ENCODE results near the gene TMPRSS7.

DNA sequence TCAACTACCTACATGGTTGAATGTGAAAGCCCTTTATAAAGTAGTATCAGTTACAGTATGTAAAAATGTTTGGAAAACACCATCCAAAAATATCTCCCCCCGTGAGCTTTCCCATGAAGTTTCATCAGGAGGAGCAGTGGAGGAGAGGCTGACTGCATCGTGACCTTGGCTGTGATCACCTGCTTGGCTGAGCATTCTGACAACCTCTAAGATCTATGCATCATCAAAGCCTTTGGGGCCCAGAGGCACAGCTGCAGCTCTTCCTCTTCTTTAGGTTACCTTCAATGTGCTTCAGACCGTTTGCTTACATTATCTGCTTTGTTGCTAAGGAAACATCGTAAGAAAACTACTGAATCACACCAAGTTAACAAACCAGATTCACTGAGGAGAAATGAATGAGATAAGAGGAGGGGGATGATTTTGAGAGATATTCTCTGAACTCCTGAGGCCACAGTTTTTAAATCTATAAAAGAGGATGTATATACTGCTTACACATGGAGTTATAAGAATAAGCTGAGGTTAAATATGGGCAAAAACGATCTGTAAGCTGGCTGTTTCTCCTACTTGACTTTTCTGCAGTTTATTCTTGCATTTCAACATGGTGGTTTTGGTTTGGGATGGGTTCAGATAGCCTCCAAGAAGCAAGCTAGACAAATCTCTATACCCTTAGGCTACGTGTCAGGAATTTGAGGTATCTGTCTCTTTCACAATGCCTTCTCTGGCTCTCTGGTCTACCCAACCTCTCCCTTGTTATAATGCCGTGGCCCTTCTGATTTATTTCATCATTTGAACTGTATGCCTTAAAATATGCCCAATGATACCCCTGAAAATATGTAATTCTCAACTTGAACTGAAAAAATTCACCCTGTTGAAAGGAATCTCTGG is 94.5 kb downstream of the TMPRSS7 start:
- no peak for TF ChIP-seq POLR2A (IDR thresholded peaks at IDR 0.05)
- TF ChIP-seq, protein P1, sequence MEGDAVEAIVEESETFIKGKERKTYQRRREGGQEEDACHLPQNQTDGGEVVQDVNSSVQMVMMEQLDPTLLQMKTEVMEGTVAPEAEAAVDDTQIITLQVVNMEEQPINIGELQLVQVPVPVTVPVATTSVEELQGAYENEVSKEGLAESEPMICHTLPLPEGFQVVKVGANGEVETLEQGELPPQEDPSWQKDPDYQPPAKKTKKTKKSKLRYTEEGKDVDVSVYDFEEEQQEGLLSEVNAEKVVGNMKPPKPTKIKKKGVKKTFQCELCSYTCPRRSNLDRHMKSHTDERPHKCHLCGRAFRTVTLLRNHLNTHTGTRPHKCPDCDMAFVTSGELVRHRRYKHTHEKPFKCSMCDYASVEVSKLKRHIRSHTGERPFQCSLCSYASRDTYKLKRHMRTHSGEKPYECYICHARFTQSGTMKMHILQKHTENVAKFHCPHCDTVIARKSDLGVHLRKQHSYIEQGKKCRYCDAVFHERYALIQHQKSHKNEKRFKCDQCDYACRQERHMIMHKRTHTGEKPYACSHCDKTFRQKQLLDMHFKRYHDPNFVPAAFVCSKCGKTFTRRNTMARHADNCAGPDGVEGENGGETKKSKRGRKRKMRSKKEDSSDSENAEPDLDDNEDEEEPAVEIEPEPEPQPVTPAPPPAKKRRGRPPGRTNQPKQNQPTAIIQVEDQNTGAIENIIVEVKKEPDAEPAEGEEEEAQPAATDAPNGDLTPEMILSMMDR (IDR thresholded peaks at IDR 0.05): no peak
- no peak for TF ChIP-seq EP300 (IDR thresholded peaks at IDR 0.05; ENCODE audit: low read depth)
- no peak for TF ChIP-seq POLR2AphosphoS5 (IDR thresholded peaks at IDR 0.05)

Data from transverse colon (tissue), 4 donors.